Naive B cell (primary cell): Measurements from ENCODE around the gene FOXL2NB. TPM values are rescaled to one million over a fixed set of nuclear protein-coding genes. Genes with fewer than 3 reads are reported as not detected.

Experiments used
- ATAC-seq, 2 donors: fragments of 150-1000 bp; cut with Tn5 transposase; 2 replicates each; pipeline ENCODE4 v1.10.0; 2021; ENCODE audit warnings: low read depth in 2 of 2, mild to moderate bottlenecking in 2 of 2, moderate library complexity in 2 of 2
- DNase-seq: peaks from one replicate; pipeline ENCODE4 v3.0.0; 2022
- H3K27ac Mint-ChIP-seq, 6 donors: one replicate each; pipeline ENCODE4 v1.8.0; 2020 to 2022; ENCODE audit warnings: mild to moderate bottlenecking in 6 of 6, mixed read lengths in 6 of 6, moderate library complexity in 5 of 6, inconsistent platforms in 2 of 6
- H3K27me3 Mint-ChIP-seq, 3 donors: one replicate each; pipeline ENCODE4 v1.8.0; 2021 to 2022; ENCODE audit warnings: mixed read lengths in 3 of 3, mild to moderate bottlenecking in 1 of 3
- H3K36me3 Mint-ChIP-seq, 2 donors: one replicate each; pipeline ENCODE4 v1.8.0; 2020 to 2022; ENCODE audit warnings: mixed read lengths in 2 of 2, inconsistent platforms in 1 of 2, mild to moderate bottlenecking in 1 of 2
- H3K4me1 Mint-ChIP-seq, 3 donors: one replicate each; pipeline ENCODE4 v1.8.0; 2020 to 2022; ENCODE audit warnings: mixed read lengths in 3 of 3, inconsistent platforms in 1 of 3, mild to moderate bottlenecking in 1 of 3, moderate library complexity in 1 of 3
- H3K4me3 Mint-ChIP-seq, 8 donors: one replicate each; pipeline ENCODE4 v1.8.0; 2020 to 2022; ENCODE audit warnings: mild to moderate bottlenecking in 8 of 8, mixed read lengths in 8 of 8, moderate library complexity in 8 of 8, inconsistent platforms in 2 of 8
- H3K9me3 Mint-ChIP-seq, 7 donors: one replicate each; pipeline ENCODE4 v1.8.0; 2020 to 2022; ENCODE audit warnings: mixed read lengths in 7 of 7, mild to moderate bottlenecking in 5 of 7, inconsistent platforms in 2 of 7, moderate library complexity in 1 of 7
- polyA plus RNA-seq, 6 donors: library from polyadenylated mRNA; unstranded; fragments of 300-500 nt; fragmentation: Illumina TruSeq; gene quantifications; one replicate each; pipeline ENCODE4 v1.2.3, GENCODE V29; 2021; ENCODE audit warnings: low read depth in 6 of 6

Gene FOXL2NB
- polyA plus RNA-seq, 6 donors from 2014 or later, result not detected

- ATAC-seq, result no peak
- peaks cover 78 to 85% (median 80%) of the 10 kb centered on the region in 3 donors for H3K27me3 Mint-ChIP-seq
Measured at GRCh38 chr3:138944654-138944928, 2.4 kb upstream of the FOXL2NB start.

GRCh38 chr3:138944929-138945708 lies 1.9 kb upstream of the FOXL2NB start:
- H3K27ac Mint-ChIP-seq, result peak overlapping the region in 3 of 6 donors; percentile 77 to 92 (median 92)
- no peak for DNase-seq
- ATAC-seq, result peak; percentile 23 to 27
- H3K27me3 Mint-ChIP-seq, result peaks cover 78 to 83% (median 82%) of the 10 kb centered on the region in 3 donors
- H3K4me3 Mint-ChIP-seq, result peak overlapping the region; percentile 81 to 96 (median 89)
- peaks cover 0 to 8% of the 10 kb centered on the region in 2 donors for H3K36me3 Mint-ChIP-seq
- H3K9me3 Mint-ChIP-seq, result peaks cover 0 to 6% (median 3%) of the 10 kb centered on the region in 7 donors
- H3K4me1 Mint-ChIP-seq, result peaks cover 18 to 48% (median 44%) of the 10 kb centered on the region in 3 donors

More at GRCh38 chr3:138944654-138944928, 2.4 kb upstream of the FOXL2NB start:
- peak overlapping the region in 3 of 6 donors; percentile 38 to 81 (median 58) for H3K27ac Mint-ChIP-seq
- H3K36me3 Mint-ChIP-seq, result peaks cover 0 to 8% of the 10 kb centered on the region in 2 donors
- no peak for DNase-seq
- H3K4me3 Mint-ChIP-seq, result peak overlapping the region; percentile 81 to 96 (median 87)
- H3K4me1 Mint-ChIP-seq, result peaks cover 18 to 45% (median 42%) of the 10 kb centered on the region in 3 donors
- H3K9me3 Mint-ChIP-seq, result peaks cover 0 to 6% (median 3%) of the 10 kb centered on the region in 7 donors

- Mint-ChIP-seq H3K36me3 (peaks cover 0 to 8% of the 10 kb centered on the region in 2 donors), H3K4me1 (peaks cover 24 to 55% (median 51%) of the 10 kb centered on the region in 3 donors), H3K9me3 (peaks cover 0 to 6% (median 3%) of the 10 kb centered on the region in 7 donors), H3K27ac (peak overlapping the region in 1 of 6 donors; percentile 30), H3K27me3 (peaks cover 79 to 85% (median 84%) of the 10 kb centered on the region in 3 donors), H3K4me3 (peak overlapping the region; percentile 80 to 96 (median 89))
- DNase-seq (no peak), ATAC-seq (peak; percentile 25 to 27)
Measured at GRCh38 chr3:138945709-138946662, 1.0 kb upstream of the FOXL2NB start.

- peaks cover 24 to 56% (median 51%) of the 10 kb centered on the region in 3 donors for H3K4me1 Mint-ChIP-seq
- peak overlapping the region in 1 of 6 donors; percentile 27 for H3K27ac Mint-ChIP-seq
- no peak for DNase-seq
- peaks cover 0 to 6% (median 2%) of the 10 kb centered on the region in 7 donors for H3K9me3 Mint-ChIP-seq
- H3K36me3 Mint-ChIP-seq, result peaks cover 0 to 8% of the 10 kb centered on the region in 2 donors
- peaks cover 75 to 82% (median 81%) of the 10 kb centered on the region in 3 donors for H3K27me3 Mint-ChIP-seq
- no peak for ATAC-seq
- H3K4me3 Mint-ChIP-seq, result peak overlapping the region; percentile 68 to 92 (median 80)
Measured at GRCh38 chr3:138947495-138948121, 591 bp downstream of the FOXL2NB start.

GRCh38 chr3:138948371-138949001 lies 1.5 kb downstream of the FOXL2NB start:
- Mint-ChIP-seq H3K27ac (no peak overlapping the region), H3K9me3 (peaks cover 0 to 6% (median 0%) of the 10 kb centered on the region in 7 donors), H3K36me3 (peaks cover 0 to 8% of the 10 kb centered on the region in 2 donors), H3K27me3 (peaks cover 74 to 80% (median 75%) of the 10 kb centered on the region in 3 donors), H3K4me3 (peak overlapping the region in 5 of 8 donors; percentile 6 to 87 (median 69)), H3K4me1 (peaks cover 24 to 52% (median 47%) of the 10 kb centered on the region in 3 donors)
- ATAC-seq, result no peak
- no peak for DNase-seq

GRCh38 chr3:138949002-138949418 lies 2.0 kb downstream of the FOXL2NB start:
- ATAC-seq (no peak), DNase-seq (no peak)
- Mint-ChIP-seq H3K4me1 (peaks cover 21 to 47% (median 42%) of the 10 kb centered on the region in 3 donors), H3K36me3 (peaks cover 0 to 8% of the 10 kb centered on the region in 2 donors), H3K4me3 (peak overlapping the region in 4 of 8 donors; percentile 39 to 81 (median 61)), H3K27me3 (peaks cover 73 to 80% (median 75%) of the 10 kb centered on the region in 3 donors), H3K9me3 (peaks cover 0 to 5% (median 0%) of the 10 kb centered on the region in 7 donors), H3K27ac (peak overlapping the region in 1 of 6 donors; percentile 61)

- peaks cover 18 to 42% (median 37%) of the 10 kb centered on the region in 3 donors for H3K4me1 Mint-ChIP-seq
- H3K36me3 Mint-ChIP-seq, result peaks cover 0 to 8% of the 10 kb centered on the region in 2 donors
- H3K4me3 Mint-ChIP-seq, result peak overlapping the region in 7 of 8 donors; percentile 39 to 81 (median 61)
- H3K9me3 Mint-ChIP-seq, result peaks cover 0 to 5% (median 0%) of the 10 kb centered on the region in 7 donors
- peaks cover 70 to 80% (median 74%) of the 10 kb centered on the region in 3 donors for H3K27me3 Mint-ChIP-seq
- DNase-seq, result no peak
- no peak for ATAC-seq
- peak overlapping the region in 1 of 6 donors; percentile 30 for H3K27ac Mint-ChIP-seq
Measured at GRCh38 chr3:138949445-138950005, 2.5 kb downstream of the FOXL2NB start.

GRCh38 chr3:138950006-138950644 lies 3.1 kb downstream of the FOXL2NB start:
- H3K4me1 Mint-ChIP-seq, result peaks cover 15 to 36% (median 33%) of the 10 kb centered on the region in 3 donors
- H3K27ac Mint-ChIP-seq, result no peak overlapping the region
- ATAC-seq, result peak; percentile 40 to 41
- DNase-seq, result no peak
- peaks cover 0 to 2% (median 0%) of the 10 kb centered on the region in 7 donors for H3K9me3 Mint-ChIP-seq
- H3K36me3 Mint-ChIP-seq, result peaks cover 0 to 4% of the 10 kb centered on the region in 2 donors
- H3K27me3 Mint-ChIP-seq, result peaks cover 70 to 80% (median 74%) of the 10 kb centered on the region in 3 donors
- peak overlapping the region; percentile 12 to 79 (median 72) for H3K4me3 Mint-ChIP-seq

GRCh38 chr3:138950701-138951100 lies 3.7 kb downstream of the FOXL2NB start:
- no peak for DNase-seq
- no peak for ATAC-seq

GRCh38 chr3:138960417-138960852 lies 13.4 kb downstream of the FOXL2NB start:
- H3K36me3 Mint-ChIP-seq, result peaks cover 5 to 31% of the 10 kb centered on the region in 2 donors
- H3K27ac Mint-ChIP-seq, result peak overlapping the region in 1 of 6 donors; percentile 40
- peaks cover 12 to 19% (median 17%) of the 10 kb centered on the region in 3 donors for H3K4me1 Mint-ChIP-seq
- H3K27me3 Mint-ChIP-seq, result peaks cover 64 to 75% (median 70%) of the 10 kb centered on the region in 3 donors
- H3K4me3 Mint-ChIP-seq, result peak overlapping the region in 5 of 8 donors; percentile 44 to 81 (median 55)
- peak; percentile 20 to 23 for ATAC-seq
- peaks cover 2 to 36% (median 20%) of the 10 kb centered on the region in 7 donors for H3K9me3 Mint-ChIP-seq
- no peak for DNase-seq

More at GRCh38 chr3:138950701-138951100, 3.7 kb downstream of the FOXL2NB start:
- H3K9me3 Mint-ChIP-seq, result no peaks in the 10 kb centered on the region
- H3K36me3 Mint-ChIP-seq, result no peaks in the 10 kb centered on the region
- H3K4me1 Mint-ChIP-seq, result peaks cover 12 to 33% (median 29%) of the 10 kb centered on the region in 3 donors
- H3K27me3 Mint-ChIP-seq, result peaks cover 68 to 82% (median 75%) of the 10 kb centered on the region in 3 donors
- H3K4me3 Mint-ChIP-seq, result peak overlapping the region in 7 of 8 donors; percentile 12 to 78 (median 70)
- H3K27ac Mint-ChIP-seq, result no peak overlapping the region

GRCh38 chr3:138962854-138963560 lies 16.0 kb downstream of the FOXL2NB start:
- no peak overlapping the region for H3K4me3 Mint-ChIP-seq
- ATAC-seq (no peak), DNase-seq (no peak)
- H3K36me3 Mint-ChIP-seq, result peaks cover 5 to 31% of the 10 kb centered on the region in 2 donors
- H3K9me3 Mint-ChIP-seq, result peaks cover 4 to 51% (median 32%) of the 10 kb centered on the region in 7 donors
- H3K27ac Mint-ChIP-seq, result no peak overlapping the region
- H3K27me3 Mint-ChIP-seq, result peaks cover 57 to 73% (median 58%) of the 10 kb centered on the region in 3 donors
- H3K4me1 Mint-ChIP-seq, result peaks cover 12 to 19% (median 17%) of the 10 kb centered on the region in 3 donors
